NAMALWA (cell line): ENCODE measurements around the gene NUAK1.
A peak's percentile ranks its signal among the peaks of the same experiment; 100 is the strongest.
"Not testable (repeated sequence)": the region's sequence is repeated elsewhere in the genome, so short reads cannot be mapped to it uniquely, and the experiment has no call there.

Source experiments
- DNase-seq: peaks from one replicate; pipeline ENCODE4 v3.0.0-alpha.2; 2015; ENCODE audit warnings: low spot score

Gene NUAK1

GRCh38 chr12:106146987-106147386 lies 8.2 kb upstream of the NUAK1 start:
- no peak for DNase-seq

GRCh38 chr12:106145539-106146447 lies 7.0 kb upstream of the NUAK1 start:
- DNase-seq, result no peak

GRCh38 chr12:106144847-106145246 lies 6.1 kb upstream of the NUAK1 start:
- DNase-seq, result no peak

GRCh38 chr12:106142591-106143261 lies 4.0 kb upstream of the NUAK1 start:
- no peak for DNase-seq

- DNase-seq, result not testable (repeated sequence)
These were observed 3.2 kb upstream of the NUAK1 start for GRCh38 chr12:106141920-106142319.

- DNase-seq, result no peak
These were observed 2.7 kb upstream of the NUAK1 start for GRCh38 chr12:106141452-106141851.

GRCh38 chr12:106141003-106141402 lies 2.2 kb upstream of the NUAK1 start:
- no peak for DNase-seq

GRCh38 chr12:106140223-106140986 lies 1.7 kb upstream of the NUAK1 start:
- no peak for DNase-seq

- DNase-seq, result no peak
These were observed 843 bp upstream of the NUAK1 start for GRCh38 chr12:106139422-106140171.

GRCh38 chr12:106138357-106138632 lies 459 bp downstream of the NUAK1 start:
- no peak for DNase-seq

- no peak for DNase-seq
These were observed 1.0 kb downstream of the NUAK1 start for GRCh38 chr12:106137530-106138356.

- peak; percentile 76 for DNase-seq
These were observed 2.5 kb downstream of the NUAK1 start for GRCh38 chr12:106136263-106136662.

GRCh38 chr12:106135781-106136180 lies 3.0 kb downstream of the NUAK1 start:
- no peak for DNase-seq

- no peak for DNase-seq
These were observed 3.7 kb downstream of the NUAK1 start for GRCh38 chr12:106135075-106135474.

GRCh38 chr12:106134294-106134949 lies 4.3 kb downstream of the NUAK1 start:
- no peak for DNase-seq

GRCh38 chr12:106133136-106134087 lies 5.3 kb downstream of the NUAK1 start:
- DNase-seq, result no peak

- no peak for DNase-seq
These were observed 6.3 kb downstream of the NUAK1 start for GRCh38 chr12:106132175-106133135.

GRCh38 chr12:106131676-106132075 lies 7.1 kb downstream of the NUAK1 start:
- DNase-seq, result no peak
